HG02973 (cell line): ENCODE data around the gene LAMB2.
A peak's percentile ranks its signal among the peaks of the same experiment; 100 is the strongest.

Source experiments
- ATAC-seq: cut with Tn5 transposase; IDR thresholded peaks from one replicate; pipeline ENCODE4 v1.9.1; 2021; ENCODE audit warnings: moderate library complexity; ENCODE audit not compliant: unreplicated experiment

The LAMB2 gene

DNA sequence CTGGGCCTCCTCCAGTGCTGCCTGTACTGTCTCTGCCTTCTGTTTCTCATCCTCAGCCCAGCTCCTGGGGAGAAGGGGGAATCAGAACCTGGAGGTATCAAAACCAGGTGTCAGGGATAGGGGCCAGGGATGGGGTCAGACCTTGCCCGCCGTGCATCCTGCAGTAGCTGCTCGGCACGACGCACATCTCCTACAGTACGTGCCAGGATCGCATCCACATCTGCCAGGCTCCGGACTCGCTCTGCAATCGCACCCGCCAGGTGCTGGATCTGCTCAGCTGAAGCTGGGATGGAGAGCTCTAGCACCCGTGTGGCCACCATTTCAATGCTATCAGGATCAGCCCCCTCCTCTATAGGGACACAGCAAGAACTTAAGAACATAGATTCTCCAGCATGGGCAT is 10.8 kb downstream of the LAMB2 start:
- no peak for ATAC-seq

DNA sequence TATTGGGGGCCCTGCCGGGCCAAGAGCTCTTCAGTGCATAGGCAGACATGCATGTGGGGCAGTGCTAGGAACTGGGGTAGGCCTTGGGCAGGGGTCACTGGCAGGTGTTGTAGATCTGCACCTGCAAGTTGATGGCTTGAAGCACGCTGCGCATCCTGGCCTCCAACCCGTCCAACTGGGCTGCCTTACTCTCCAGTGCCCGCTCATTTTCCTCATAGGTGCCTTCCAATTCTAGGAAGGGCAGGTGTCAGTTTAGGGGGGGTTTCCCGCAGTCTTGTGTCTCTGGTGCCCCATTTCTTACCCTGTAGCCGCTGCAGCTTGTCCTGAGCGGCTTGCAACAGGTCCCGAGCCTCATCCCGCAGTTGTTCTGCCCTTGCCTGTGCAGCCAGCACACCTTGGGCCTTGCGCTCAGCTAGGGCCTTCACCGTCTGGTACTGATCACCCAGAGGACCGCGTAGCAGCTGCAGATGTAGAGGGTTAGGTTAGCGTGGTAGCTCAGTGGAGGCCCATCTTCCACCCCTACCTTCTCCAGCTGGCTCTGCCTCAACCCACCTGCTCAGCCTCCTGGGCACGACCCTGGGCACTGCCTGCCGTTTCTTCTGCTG is 11.6 kb downstream of the LAMB2 start:
- ATAC-seq = no peak

DNA sequence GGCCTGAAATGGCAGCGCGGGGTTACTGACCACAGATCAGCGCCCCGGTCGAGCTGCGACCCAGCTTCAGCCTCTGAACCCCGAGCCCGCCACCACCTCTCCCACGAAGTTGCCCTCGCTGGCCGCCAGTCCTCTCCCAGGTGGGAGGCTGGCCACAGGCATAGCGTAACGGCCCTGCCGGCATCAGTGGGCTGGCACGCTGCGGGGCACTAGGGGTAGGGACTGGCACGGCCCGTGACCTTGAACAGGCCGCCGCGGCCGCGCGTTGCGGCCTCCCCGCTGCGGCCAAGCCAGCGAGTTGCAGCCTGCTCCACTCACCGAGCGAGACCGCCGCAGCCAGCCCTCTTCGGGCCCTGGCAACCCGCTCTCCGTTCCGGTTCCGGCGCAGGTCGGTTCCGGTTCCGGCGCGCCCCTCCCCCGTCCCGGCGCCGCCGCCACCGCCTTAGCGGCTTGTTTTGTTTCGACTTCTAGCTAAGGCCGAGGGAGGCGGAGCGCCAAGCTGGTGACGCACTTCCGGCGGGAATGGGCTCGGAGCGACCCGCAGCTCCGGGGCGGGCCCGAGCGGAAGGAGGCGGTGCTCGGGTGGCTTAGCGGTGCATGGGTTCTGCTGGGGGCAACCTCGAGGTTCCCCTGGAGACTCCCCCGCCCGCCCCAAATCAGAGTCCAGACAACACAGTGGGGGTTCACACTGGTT is 12.3 kb downstream of the LAMB2 start, which contains the start of gene USP19:
USP19 (minus strand) TSS at position 386 of the 694 bp plus-strand sequence. CDS start 1,678 bp downstream, outside the sequence.
- peak; percentile 82 for ATAC-seq

DNA sequence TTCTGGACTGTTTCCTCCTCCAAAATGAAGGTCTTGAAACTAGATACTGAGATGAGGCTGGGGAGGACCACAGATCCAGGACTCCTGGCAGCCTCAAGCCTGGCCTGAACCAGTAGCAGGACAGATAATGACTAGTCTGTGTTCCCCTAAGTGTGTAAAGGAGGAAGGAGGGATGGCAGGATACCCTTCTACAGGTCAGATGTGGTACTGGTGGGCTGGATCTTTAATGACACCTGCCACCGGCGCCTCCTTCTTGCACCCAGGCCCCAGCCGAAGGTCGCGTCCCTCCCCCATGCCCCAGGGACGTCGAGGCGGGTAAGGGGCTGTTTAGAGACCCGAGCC is 12.8 kb downstream of the LAMB2 start:
- ATAC-seq = no peak

DNA sequence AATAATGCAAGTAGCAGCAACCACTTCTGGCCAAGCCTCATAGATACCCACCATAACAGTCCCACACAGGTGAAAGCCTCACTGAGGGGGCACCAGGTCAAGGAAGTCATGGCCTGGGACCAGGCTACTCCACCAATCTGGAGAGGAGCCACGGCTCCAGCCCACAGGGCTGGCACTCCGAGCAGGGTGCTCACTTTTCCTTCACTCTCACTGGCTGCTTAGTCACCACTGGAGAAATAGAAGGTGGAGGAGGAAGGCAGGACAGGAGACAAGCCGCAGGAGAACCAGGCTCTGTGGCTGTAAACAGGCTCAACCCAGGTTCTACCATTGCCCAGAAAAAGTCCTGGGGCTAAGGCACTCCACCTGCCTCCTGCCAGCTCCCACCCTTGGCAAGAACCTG is 13.4 kb downstream of the LAMB2 start:
- ATAC-seq = no peak

DNA sequence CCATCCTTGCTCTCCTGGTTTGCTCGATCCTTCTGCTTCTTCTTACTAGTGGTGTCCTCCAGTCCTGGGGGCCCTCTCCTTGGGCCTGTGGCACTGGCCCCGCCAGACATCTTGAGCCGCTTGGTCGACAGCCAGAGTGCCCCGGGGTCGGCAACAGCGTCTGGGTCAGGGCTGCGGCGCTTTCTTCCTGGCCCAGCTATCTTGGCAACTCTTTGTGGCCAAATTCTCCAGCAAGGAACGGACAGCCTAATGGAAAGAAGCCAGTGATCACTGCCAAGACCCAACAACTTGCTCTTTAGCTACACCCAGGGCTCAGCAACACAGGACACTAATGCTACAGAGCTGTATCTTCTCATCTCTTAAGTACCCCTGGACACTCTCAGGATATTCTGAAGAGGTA is 13.8 kb downstream of the LAMB2 start:
- ATAC-seq = no peak

DNA sequence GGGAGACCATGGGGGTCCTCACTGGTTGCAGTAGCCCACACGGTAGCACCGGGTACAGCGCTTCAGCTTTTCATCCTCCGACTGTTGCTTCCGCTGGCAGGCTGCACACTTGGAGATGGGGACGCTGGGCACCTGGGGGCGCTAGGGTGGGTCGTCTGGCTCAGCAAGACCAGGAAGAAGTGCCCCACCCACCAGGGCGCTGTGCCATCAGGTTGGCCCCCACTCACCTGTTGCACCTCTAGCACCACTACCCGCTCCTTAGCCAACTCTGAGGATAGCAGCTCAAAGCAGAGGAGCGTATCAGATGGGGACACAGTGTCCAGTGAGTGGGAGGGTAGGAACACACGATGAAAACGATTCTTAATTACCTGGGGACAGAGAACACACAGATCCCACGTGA is 20.6 kb downstream of the LAMB2 start:
- ATAC-seq = no peak

DNA sequence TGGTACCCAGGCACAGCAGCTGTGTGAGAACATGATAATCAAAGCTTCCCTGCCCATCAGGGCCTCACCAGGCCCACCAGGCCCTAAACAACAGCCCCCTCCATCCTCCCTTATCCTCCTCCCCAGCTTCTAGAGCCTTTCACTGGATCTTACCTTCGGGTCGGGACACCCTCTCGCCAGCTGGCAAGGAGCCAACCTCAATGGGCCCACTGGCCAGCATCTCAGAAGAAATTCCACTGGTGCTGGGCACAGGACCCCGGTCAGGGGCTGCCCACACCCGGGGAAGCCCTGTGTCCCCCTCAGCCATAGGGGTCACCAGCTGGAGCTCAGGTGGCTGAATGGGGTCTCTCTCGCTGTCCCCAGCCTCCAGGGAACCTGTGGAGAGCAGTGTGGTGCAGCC is 21.5 kb downstream of the LAMB2 start:
- ATAC-seq = no peak

DNA sequence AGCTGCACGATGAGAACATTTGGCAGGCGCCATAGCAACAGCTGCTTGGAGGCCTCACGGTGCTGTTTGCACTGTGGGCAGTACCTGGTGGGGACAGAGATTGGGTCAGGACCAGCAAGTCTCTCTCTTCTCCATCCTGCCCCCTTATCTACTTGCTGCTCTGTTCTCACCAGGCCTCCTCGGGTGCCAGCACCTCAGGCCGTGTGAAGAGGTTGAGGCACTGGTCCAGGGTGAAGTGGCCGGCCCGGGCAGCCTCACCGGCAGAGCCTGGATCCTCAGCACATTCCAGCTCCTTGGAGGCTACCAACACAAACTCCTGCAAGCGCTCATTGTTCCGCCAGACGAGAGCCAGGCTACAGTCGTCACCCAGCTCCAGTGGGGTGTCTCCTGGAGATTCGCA is 22.1 kb downstream of the LAMB2 start:
- no peak for ATAC-seq

DNA sequence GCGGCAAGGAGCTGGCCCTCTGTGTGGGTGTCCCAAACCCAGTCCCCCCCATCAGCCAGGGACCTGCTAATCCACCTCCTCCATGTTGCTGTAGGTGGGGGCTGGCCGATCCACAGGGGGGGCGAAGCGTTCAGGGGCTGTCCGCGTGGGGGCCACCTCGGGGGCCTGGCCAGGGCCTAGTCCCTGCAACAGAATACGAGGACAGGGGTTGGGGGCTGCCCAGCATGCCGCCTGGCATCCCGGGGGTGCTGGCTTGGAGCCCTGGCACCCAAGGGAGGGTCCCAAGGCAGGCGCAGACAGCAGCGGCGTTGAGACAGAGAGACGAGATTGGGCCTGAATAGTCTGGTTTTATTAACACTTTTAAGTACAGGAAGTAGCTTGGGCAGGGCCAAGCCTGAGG is 24.5 kb downstream of the LAMB2 start:
- ATAC-seq = no peak

DNA sequence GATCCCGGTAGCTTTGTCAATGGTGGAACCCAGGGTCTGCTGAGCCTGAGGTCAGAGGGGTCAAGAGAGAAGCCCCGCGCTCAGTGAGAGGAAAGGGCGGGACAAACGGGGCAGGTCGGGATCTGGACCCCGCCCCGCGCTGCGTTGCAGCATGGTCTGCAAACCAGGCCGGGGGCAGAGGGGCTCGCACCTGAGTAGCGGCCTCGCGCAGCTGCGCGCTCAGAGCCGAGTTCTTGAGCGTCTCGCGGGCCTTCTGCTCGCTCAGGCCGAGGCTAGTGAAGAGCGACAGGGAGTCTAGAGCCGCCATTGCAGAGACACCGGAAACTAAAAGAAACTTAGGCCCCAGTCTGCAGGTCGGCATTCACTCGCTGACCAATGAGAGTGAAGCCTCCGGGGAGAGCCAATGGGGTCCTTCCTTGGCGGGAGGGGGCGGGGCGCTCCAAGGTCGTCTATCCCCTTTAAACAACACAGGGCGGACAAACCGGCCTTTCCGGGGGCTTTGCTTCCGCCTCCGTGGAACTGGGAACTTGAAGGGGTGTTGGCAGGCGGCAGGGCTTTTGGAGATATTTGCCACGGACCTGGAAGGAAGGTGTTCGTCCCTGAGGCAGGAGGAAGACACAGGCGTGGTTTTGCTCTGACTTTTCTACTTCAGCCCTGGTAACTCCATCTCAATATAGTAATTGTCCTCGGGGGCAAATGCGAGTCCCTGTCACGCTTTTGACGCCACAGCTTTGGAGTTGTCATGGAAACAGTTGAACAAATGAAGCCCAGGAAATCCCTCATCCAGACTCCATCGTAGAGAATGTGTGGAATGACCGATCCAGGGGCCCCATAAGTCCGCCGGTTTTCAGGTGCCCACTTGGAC is 28.2 kb downstream of the LAMB2 start, which contains the start of gene QARS1:
QARS1 (minus strand) TSS at position 331 of the 865 bp plus-strand sequence; CDS start at position 307, 24 bp downstream.
- ATAC-seq = peak; percentile 84

DNA sequence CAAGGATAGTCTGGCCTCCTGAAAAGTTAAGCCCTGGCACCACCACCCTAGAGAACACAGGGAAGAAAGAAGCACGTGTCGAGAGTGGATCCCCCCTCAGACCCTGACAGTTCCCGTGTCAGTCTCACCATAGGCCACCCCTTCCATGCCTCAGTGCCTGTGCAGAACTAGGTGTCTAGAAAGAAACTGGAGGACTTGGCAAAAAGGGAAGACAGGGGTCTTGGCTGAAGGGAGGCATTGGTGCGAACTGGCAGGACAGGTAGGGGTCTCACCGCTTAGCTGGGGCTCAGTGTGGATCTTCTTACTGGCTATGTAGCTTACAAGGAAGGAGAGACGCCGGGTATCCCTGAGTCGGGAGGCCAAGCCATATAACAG is 28.8 kb downstream of the LAMB2 start:
- no peak for ATAC-seq

DNA sequence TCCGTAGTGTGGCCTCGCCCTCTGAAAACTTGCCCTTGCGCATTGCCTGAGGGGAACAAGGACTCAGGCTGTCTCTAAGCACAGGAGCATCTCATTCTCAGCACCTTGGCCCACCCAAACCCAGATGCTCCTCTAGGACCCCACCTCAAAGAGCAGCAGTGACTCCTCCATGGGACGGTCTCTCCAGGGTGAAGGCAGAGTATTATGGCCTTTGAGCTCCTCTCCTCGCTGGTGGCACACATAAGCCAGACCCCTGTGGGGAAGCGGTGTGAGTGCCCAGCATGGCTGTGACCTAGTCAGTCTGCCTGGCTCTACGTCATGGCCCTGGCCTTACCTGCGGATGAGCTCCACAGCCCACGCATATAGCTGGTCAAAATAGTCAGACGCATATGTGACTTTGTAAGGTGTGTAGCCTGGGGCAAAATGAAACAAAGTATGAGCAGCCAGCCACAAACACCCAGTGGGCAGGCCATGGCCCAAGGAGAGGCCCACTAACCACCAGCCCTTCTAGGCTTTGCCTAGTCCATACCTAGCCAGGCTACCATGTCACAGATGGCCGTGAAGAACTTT is 32.7 kb downstream of the LAMB2 start:
- no peak for ATAC-seq

DNA sequence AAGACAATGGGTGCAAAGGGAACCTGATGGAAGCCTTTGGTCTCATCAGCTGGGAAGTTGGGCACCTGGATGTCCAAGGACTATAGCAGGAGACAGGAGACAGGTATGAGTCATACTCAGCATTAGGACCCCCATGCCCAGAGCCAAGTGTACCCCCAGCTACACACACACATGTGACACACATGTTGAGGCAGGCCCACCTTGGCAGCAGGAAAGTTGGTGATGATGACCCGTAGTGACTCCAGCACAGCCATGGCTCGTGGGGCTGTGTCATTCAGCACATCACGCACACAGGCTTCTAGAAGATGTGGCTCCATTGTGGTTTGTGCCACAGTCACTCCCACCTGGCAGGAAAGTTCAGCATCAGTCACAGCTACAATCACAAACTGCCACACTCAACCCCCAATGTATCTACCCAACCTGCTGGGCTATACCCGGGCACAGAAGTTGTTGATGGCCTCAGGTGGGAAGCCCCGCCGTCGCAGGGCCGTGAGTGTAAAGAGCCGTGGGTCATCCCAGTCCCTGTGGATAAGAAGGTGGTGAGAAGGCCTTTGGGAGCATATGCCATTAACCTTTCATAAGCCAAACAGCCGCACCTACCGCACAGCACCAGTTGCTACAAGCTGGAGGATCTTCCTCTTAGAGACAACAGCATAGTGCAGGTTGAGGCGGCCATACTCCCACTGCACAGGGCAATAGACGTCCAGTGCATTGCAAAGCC is 33.8 kb downstream of the LAMB2 start:
- no peak for ATAC-seq

DNA sequence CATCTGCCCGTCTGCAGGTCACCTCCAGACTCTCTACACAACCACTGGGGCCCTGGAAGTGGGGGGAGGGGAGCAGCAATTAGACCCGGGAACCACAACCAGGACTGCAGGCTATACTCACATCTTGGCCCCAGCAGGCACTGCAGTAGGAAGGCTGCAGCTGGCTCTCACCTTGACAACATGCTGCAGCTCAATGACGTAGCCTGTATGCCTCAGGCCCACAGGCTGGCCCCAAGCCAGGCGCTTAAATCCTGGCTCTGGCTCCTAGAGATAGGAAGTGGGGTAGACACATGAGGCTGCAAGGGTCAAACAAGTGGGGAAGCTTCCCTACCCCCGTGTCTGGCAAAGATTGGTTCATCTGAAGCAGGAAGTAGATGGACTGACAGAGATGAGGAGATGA is 34.4 kb downstream of the LAMB2 start:
- no peak for ATAC-seq

DNA sequence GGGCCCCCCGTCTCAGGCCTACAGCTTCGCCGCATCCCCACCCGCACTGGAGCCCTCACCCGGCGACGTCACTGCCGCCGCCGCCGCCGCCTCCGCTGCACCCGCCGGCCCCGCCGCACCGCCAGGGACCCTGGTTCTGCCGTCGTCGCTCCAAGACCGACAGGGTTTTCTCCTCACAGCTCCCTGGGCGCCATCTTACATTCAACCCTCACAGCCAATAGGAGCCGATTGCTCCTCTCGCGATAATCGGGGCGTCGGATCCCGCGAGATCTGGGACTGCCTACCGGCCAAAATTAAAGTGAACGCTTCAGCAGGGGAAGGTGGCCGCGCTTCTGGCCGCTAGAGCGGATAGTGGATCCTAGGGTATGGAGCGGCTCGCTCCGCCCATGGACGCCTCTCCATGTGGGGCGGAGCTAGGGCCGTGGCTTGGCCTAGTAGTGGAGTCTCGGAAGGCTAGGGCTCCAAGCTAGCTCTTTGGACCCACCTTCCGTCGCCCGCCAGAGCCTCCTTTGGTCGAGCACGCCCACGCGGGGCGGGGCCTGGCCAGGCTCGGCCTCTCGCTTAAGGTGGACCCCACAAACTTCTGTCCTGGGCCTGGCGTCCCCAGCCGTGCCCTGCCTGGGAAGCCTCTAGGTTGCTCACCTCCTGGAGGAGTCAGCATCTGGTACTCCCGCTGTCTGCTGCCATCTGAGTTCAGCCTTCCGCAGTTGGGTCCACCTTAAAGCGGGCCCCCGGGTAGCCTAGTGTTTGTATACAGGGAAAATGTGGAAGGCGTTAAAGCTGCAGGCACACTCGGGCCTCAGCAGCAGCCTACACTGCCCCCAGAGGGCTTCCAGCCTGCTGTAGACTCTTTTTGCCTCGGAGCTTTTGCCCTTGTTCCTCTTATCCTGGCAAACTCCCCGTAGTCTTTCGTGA is 38.7 kb downstream of the LAMB2 start, which contains the start of gene QRICH1:
QRICH1 (minus strand) TSS at position 219 of the 915 bp plus-strand sequence. CDS start 17,054 bp downstream, outside the sequence.
- peak; percentile 74 for ATAC-seq

DNA sequence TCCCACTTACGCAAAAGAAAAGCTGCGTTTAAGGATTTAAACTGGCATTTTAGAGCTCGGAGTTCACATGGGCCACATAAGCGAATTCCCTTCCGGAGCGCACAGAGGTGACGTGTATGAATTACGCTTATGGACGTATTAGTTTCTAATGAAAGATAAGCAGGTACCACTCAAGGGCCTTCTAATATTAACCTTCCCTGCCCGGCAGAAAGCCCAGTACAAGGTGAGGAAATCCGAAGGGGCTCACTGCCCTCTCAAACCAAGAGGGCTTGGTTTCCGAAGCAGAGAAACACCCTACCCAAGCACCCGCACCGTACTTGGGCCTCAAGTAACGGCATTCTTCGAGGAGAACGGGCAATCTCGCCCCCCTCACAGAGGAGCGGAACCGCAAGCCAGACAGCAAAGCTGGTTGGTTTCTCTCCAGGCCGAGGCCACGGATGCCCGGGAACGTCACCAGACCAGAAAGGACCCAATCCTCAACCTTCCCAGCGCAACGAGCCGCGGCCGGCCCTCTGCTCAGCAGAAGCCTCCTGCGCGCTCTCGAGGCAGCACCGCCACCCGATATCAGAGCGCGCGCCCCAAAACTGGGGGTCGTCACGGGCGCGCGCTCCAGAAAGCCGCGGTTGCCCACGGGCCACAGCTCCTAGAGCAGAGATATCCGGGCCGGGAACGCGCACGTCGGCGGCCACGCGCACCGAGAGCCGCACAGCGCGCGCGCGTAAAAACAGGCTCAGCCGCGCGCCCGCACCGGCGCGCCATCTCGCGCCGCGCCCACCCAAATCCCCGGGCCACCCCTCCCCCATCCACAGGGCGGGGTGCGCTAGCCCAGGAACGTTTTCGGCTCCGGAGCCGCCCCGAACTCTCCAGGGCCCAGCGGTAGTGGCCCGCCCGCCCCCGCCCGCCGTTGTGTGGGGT is 39.7 kb downstream of the LAMB2 start:
- peak; percentile 30 for ATAC-seq

DNA sequence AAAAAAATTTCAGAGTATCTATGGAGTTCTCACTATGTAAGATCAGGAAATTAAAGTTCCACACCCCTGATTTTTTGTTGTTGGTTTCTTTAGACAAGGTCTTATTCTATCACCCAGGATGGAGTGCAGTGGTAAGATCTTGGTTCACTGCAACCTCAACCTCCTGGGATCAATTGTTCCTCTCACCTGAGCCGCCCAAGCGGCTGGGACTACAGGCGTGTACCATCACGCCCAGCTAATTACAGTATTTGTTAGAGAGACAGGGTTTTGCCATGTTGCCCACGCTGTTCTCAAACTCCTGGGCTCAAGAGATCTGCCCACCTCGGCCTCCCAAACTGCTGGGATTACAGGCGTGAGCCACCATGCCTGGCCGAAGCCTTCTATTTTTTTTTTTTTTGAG is 51.4 kb downstream of the LAMB2 start:
- no peak for ATAC-seq

DNA sequence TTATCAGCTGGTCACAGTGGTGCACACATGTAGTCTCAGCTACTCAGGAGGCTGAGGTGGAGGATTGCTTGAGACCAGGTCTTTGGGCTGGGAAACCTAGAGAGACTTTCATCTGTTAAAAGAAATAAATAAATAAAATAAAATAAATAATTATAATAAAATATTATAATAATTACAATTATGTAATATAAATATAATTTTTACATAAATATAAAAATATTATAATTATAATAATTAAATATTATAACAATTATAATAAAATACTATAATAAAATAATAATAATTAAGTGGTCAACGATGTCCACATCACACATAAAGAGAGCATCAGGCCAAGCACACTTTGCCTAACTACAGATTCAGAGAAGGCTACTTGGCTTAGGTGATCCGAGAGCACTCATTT is 53.6 kb downstream of the LAMB2 start:
- no peak for ATAC-seq
